Right hindlimb (tissue), 1 donor: ENCODE measurements around the gene CNNM4.
A peak's percentile ranks its signal among the peaks of the same experiment; 100 is the strongest.

Source experiments
- DNase-seq: peaks from one replicate; pipeline ENCODE4 v3.0.0-alpha.2; 2018

Gene CNNM4

GRCh38 chr2:96759548-96759947, 1.2 kb upstream of the CNNM4 start:
- DNase-seq: no peak

GRCh38 chr2:96760986-96761832, 507 bp downstream of the CNNM4 start:
- DNase-seq: no peak

GRCh38 chr2:96762529-96763311, 2.0 kb downstream of the CNNM4 start:
- DNase-seq: no peak

GRCh38 chr2:96763511-96764252, 3.0 kb downstream of the CNNM4 start:
- no peak for DNase-seq

DNA sequence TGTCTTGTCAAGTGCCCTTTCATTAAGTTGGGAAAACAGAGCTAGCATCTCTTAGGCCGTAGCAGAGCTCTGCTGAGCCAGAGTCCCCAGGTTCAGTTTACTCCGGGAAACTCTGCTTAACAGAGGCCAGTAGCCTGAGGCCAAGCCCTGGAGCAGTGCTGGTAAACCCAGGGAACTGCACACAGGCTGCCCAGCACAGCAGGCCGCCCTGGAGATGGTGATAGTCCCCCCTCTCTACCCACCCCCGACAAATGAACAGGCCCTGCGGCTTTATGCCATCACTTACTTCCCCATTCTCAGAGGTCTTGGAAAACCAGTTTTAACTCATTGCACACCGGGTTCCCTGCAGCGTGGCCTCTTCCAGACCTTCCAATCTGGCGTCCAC, 3.5 kb downstream of the CNNM4 start:
- DNase-seq: no peak

- no peak for DNase-seq
Observed at GRCh38 chr2:96767135-96767871, 6.6 kb downstream of the CNNM4 start.

GRCh38 chr2:96768083-96768561, 7.4 kb downstream of the CNNM4 start:
- DNase-seq: no peak

DNA sequence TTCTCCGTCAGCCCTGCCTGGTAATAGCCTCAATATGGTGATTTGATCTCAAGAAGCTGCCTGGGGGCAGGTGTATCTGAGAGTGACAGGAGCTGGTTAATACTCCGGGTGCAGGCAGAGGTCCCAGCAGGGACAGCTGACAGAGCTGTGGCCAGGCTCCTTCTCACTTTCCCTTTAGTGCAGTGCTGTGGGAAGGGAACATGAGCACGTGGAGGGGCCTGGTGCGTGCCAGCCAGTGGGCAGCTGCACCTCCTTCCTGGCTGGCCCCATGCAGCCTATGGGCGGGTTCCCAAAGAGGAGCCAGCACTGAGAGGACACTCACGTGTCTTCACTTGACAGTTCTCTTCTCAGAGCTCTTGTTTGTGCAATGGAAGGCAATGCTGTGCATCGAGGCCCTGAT, 9.1 kb downstream of the CNNM4 start:
- peak; percentile 74 for DNase-seq

GRCh38 chr2:96770442-96771202, 9.9 kb downstream of the CNNM4 start:
- DNase-seq: no peak

- no peak for DNase-seq
Observed at GRCh38 chr2:96771796-96772618, 11.3 kb downstream of the CNNM4 start.

DNA sequence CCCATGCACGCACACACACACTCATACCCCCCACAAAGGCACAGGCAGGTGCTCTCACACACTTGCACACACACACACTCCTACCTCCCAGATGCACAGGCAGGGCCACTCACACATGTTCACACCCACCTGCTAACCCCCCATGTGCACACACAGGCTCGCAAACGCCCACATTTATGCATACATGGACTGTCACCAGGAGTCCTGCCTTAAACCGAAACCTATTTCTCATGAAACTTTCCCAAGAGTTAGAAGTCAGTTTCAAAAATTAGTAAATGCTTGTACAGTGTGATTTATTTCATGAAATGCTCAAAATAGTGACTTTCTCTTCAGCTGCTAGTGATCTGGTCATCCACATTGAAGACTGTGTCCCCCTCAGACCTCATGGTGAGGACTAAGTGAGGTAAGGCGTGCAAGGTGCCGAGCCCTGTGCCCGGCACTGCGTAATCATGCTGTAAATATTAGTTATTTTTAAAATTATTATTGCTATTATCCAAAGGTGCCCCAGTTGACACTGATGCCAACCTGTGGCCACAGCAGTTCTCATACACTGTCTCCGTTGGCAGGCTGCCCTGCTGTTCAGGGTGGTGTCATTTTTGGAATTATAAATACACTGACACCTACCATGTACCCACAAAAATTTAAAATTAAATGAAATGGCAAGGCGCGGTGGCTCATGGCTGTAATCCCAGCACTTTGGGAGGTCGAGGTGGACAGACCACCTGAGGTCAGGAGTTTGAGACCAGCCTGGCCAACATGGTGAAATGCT, 12.4 kb downstream of the CNNM4 start:
- DNase-seq: no peak

DNA sequence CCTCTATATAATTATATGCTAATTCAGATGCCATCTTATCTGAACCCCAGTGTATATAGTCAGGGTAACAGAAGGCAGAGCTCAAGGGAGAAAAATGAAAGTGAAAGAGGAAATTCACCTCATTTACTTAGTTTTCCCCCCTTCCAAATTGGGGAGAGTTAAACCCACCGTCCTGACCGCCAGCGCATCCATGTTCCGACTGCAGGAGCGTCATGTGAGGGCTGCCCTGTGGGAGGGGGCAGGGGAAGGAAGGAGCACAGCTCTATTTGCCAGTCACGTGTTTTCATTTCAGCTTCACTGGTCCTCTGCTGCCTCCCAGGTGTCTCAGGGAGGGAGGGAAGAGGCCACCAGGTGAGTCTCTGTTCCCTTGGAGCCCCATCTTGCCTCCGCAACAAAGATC, 13.2 kb downstream of the CNNM4 start:
- no peak for DNase-seq

DNA sequence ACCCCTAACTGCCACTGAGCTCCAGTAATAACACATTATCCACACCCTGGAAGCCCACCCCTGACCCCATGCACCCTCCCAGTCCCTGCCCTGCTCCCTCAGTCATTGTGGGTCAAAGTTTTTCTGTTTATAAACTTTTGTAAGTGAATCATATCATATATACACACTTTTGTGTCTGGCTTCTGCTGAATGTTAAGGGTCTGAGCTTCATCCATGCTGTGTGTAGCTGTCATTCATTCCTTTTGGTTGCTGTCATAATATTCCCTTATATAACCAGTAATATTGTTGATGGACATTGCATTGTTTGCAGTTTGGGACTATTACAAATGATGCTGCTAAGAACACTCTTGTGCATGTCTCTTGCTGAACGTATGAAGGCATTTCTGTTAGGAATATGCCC, 14.5 kb downstream of the CNNM4 start:
- DNase-seq: no peak

- no peak for DNase-seq
Observed at GRCh38 chr2:96783388-96783787, 22.7 kb downstream of the CNNM4 start.

DNA sequence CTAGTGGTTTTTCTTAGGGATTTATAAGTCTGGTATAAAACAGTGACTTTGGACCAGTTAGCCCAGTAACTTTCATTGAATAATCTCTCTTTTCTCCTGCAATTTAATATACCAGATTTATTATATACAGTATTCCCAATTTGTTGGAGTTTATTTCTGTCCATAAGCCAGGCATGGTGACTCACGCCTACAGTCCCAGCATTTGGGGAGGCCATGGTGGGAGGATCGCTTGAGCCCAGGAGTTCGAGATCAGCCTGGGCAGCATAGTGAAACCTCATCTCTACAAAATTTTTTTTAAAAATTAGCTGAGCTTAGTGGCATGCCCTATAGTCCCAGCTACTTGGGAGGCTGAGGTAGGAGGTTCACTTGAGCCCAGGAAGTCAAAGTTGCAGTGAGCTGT, 26.7 kb downstream of the CNNM4 start:
- no peak for DNase-seq

DNA sequence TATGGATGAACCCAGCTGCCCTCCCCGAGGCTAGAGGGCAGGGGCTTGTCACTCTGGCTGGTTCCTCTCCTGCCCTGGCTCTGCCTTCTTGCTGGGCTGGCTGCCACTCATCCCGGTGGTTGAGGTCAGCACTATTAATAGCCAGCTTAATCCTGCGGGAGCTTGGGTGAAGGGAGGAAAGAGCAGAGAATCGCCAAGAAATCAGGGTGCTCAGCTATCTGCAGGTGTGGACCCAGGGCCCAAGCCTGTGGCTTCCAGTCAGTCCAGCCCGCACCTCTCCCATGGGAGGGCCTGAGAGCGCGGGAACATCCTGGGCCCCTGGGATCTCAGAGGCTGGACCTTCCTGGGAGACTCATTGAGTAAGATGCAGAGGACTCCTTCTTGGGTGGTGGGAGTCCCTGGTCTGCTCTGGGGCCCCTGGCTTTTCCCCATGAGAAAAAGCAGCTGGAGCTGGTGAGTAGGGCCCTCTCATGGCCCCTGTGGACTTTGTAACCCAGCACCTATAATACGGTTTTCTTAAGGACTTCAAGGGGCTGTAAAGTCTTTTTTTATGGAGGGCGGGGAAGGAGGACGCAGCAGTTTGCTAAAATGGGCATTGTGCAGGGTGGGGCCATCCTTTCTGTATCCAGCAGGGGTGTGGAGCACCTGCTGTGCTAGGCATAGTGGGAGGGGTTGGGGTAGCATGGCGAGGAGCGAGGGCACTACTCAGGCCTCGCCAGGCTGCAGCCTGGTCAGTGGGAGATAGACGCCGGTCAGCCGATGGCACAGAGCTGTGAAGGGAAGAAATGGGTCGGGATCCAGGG, 27.9 kb downstream of the CNNM4 start:
- DNase-seq: peak; percentile 55

DNA sequence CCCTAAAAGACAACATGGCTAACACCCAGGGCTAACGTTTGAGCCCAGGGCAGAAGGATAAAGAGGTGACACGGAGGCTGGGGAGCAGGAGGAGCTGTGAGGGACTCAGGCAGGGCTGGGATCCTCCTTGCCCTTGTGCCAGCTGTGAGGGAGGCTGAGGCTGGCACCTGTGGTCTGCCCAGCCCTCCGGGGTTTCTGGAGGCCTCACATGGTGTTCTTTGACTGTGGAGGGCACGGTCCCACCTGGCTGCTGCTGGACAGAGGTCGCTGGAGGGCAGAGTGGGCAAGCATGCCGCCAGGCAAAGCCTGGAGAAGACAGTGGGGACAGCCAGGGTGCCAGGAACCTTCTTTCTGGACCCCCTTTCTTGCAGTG, 28.5 kb downstream of the CNNM4 start:
- no peak for DNase-seq

GRCh38 chr2:96792772-96793749, 32.4 kb downstream of the CNNM4 start:
- DNase-seq: no peak
